MCF 10A (cell line): ENCODE measurements around the gene ARID3C. TPM values are rescaled to one million over a fixed set of nuclear protein-coding genes. Genes with fewer than 3 reads are reported as not detected.

Source experiments
- BruUV-seq: library from RNA; stranded (reverse); fragments of 400-500 nt; replicated peaks from 2 replicates; lab custom pipeline; 2021; lab: Mats Ljungman, UMichigan
- CTCF ChIA-PET: fragments of 300-600 bp; sonication (Branson Sonifier 250); formaldehyde crosslinking; extraction: SDS; loops from one replicate; lab custom pipeline; 2021; ENCODE audit warnings: antibody characterized with exemption, inconsistent platforms; lab: Yijun Ruan, JAX
- POLR2A ChIA-PET: fragments of 300-600, 350-650 bp; sonication (Branson Sonifier 250); formaldehyde crosslinking; extraction: SDS; loops from one replicate; lab custom pipeline; 2020; ENCODE audit warnings: antibody characterized with exemption, inconsistent platforms; lab: Yijun Ruan, JAX
- DNase-seq: peaks from one replicate; pipeline ENCODE4 v3.0.0-alpha.2; 2018; ENCODE audit not compliant: unreplicated experiment
- H3K27ac Mint-ChIP-seq: one replicate; pipeline ENCODE4 v1.8.0; 2022; ENCODE audit warnings: mild to moderate bottlenecking, low read depth, mixed read lengths; ENCODE audit not compliant: unreplicated experiment
- H3K27me3 Mint-ChIP-seq: one replicate; pipeline ENCODE4 v1.8.0; 2022; ENCODE audit warnings: mixed read lengths; ENCODE audit not compliant: insufficient read depth, unreplicated experiment
- H3K36me3 Mint-ChIP-seq: one replicate; pipeline ENCODE4 v1.8.0; 2022; ENCODE audit warnings: mild to moderate bottlenecking, moderate library complexity, mixed read lengths; ENCODE audit not compliant: insufficient read depth, unreplicated experiment
- H3K4me1 Mint-ChIP-seq: one replicate; pipeline ENCODE4 v1.8.0; 2022; ENCODE audit warnings: mixed read lengths; ENCODE audit not compliant: insufficient read depth, unreplicated experiment
- H3K4me3 Mint-ChIP-seq: one replicate; pipeline ENCODE4 v1.8.0; 2022; ENCODE audit warnings: mild to moderate bottlenecking, moderate library complexity, mixed read lengths; ENCODE audit not compliant: unreplicated experiment
- H3K9me3 Mint-ChIP-seq: one replicate; pipeline ENCODE4 v1.8.0; 2022; ENCODE audit warnings: mixed read lengths; ENCODE audit not compliant: unreplicated experiment
- intact Hi-C: fragments of 100-400 bp; cut with micrococcal nuclease; formaldehyde crosslinking; loops from 2 replicates; pipeline ENCODE4 v1.14.1; 2022
- total RNA-seq: library from RNA; stranded (reverse); gene quantifications from 2 replicates; pipeline ENCODE4 v1.2.3, GENCODE V29; 2022
- TF ChIP-seq, protein P1 (sequence below): fragments of 200-600 bp; IDR thresholded peaks from one replicate; pipeline ENCODE4 v1.8.0; 2022; ENCODE audit warnings: antibody characterized with exemption, mild to moderate bottlenecking; ENCODE audit not compliant: unreplicated experiment

The ARID3C gene
- total RNA-seq, 1 experiment from 2014 or later: not detected

GRCh38 chr9:34665381-34666250, 36.8 kb upstream of the ARID3C start:
- ChIA-PET POLR2A (interaction anchor here (0.6 to 2.7 kb wide), 8 partner anchors 14 to 53 kb away, joined by 3 to 11 read pairs (median 4); partner anchors contain the start of genes CCL21, GALT, IL11RA and SIGMAR1), CTCF (interaction anchor here (0.6 to 1.5 kb wide), 5 partner anchors 17 to 146 kb away, joined by 3 to 5 read pairs (median 4); no protein-coding TSS in a partner anchor)
- Mint-ChIP-seq H3K36me3 (peaks cover 21% of the 10 kb centered on the region), H3K4me1 (peaks cover 17% of the 10 kb centered on the region), H3K4me3 (peak overlapping the region; percentile 92), H3K27ac (peak overlapping the region; percentile 96), H3K27me3 (no peaks in the 10 kb centered on the region), H3K9me3 (peaks cover 7% of the 10 kb centered on the region)
- TF ChIP-seq, protein P1, sequence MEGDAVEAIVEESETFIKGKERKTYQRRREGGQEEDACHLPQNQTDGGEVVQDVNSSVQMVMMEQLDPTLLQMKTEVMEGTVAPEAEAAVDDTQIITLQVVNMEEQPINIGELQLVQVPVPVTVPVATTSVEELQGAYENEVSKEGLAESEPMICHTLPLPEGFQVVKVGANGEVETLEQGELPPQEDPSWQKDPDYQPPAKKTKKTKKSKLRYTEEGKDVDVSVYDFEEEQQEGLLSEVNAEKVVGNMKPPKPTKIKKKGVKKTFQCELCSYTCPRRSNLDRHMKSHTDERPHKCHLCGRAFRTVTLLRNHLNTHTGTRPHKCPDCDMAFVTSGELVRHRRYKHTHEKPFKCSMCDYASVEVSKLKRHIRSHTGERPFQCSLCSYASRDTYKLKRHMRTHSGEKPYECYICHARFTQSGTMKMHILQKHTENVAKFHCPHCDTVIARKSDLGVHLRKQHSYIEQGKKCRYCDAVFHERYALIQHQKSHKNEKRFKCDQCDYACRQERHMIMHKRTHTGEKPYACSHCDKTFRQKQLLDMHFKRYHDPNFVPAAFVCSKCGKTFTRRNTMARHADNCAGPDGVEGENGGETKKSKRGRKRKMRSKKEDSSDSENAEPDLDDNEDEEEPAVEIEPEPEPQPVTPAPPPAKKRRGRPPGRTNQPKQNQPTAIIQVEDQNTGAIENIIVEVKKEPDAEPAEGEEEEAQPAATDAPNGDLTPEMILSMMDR: no peak
- peak; percentile 94 for DNase-seq
- intact Hi-C loops: loop anchor here (2.0 kb wide), 1 partner anchor 19 kb away; the partner anchor contains the start of gene GALT
- TSS peak; percentile 65 for BruUV-seq

DNA sequence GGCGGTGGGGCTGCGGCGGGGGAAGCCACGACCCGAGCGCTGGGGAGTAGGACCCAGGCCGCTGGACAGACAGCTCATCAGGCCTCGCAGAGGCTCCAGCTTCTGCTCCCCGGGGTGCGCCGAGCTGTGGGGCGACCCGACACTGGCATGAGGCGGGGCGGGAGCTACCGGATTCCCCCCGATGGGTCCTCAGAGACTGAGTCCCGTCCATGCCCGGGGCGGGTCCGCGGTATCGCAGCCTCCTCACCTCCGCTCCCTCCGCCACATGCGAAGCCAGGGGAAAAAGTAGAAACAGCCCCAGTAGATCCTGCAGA, 36.2 kb upstream of the ARID3C start:
- TF ChIP-seq, protein P1: no peak
- intact Hi-C loops: loop anchor here (2.0 kb wide), 1 partner anchor 18 kb away; the partner anchor contains the start of gene GALT
- Mint-ChIP-seq H3K27me3 (no peaks in the 10 kb centered on the region), H3K4me3 (peak overlapping the region; percentile 92), H3K36me3 (peaks cover 21% of the 10 kb centered on the region), H3K27ac (peak overlapping the region; percentile 96), H3K4me1 (peaks cover 17% of the 10 kb centered on the region), H3K9me3 (peaks cover 7% of the 10 kb centered on the region)
- ChIA-PET POLR2A (interaction anchor here (0.5 to 2.7 kb wide), 8 partner anchors 13 to 45 kb away, joined by 3 to 11 read pairs (median 4); partner anchors contain the start of genes CCL21, GALT, IL11RA and SIGMAR1), CTCF (interaction anchor here (0.9 to 1.5 kb wide), 4 partner anchors 12 to 31 kb away, joined by 3 to 5 read pairs (median 4); partner anchors contain the start of gene GALT)
- DNase-seq: no peak
- no TSS peak for BruUV-seq

DNA sequence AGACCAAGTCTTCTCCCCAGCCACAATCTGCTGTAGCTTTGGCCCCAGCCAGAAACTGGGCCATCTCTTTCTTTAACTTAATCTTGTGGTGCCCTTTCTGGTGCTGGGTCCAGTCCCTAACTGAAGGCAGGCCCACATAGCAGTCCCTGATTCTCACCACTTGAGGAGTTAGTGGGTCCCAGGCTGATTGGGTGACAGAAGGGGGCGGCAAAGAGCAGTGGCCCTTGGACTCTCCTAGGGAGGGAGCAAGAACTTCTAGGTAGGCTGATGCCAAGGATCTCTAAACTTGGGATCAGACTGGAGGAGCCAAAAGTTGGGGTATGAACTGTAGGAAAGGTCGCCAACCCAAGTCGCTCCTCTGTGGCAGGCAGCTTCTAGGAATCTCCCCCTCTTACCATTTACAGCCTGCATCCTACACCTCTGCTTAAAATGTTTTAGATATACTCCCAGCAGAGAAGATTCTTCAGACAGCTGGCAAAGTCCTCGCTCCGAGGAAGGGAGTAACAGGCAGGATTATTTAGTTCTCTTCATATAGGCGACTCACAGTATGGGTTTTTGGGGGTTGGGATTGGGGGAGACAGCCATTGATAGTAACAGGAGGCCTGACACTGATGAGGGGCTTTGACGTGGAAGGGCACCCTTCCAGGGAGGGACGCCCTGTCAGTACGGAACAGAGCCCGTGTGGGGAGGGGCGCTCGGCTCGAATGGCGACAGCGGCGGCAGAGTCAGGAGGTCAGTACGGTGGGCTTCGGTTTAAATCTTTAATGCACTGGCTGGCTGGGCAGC, 35.6 kb upstream of the ARID3C start:
- peaks cover 17% of the 10 kb centered on the region for H3K4me1 Mint-ChIP-seq
- ChIA-PET POLR2A (interaction anchor here (0.5 to 2.7 kb wide), 11 partner anchors 8 to 982 kb away, joined by 3 to 11 read pairs (median 3); partner anchors contain the start of genes CCL21, GALT, IL11RA and SIGMAR1), CTCF (interaction anchor here (0.9 to 1.5 kb wide), 5 partner anchors 13 to 38 kb away, joined by 3 to 5 read pairs (median 4); partner anchors contain the start of gene GALT)
- peak; percentile 82 for DNase-seq
- BruUV-seq: no TSS peak
- intact Hi-C loops: loop anchor here (1.0 to 2.0 kb wide), 2 partner anchors 18 to 38 kb away; partner anchors contain the start of gene GALT
- TF ChIP-seq, protein P1: peak; percentile 73
- peak overlapping the region; percentile 49 for H3K27ac Mint-ChIP-seq
- H3K36me3 Mint-ChIP-seq: peaks cover 18% of the 10 kb centered on the region
- H3K9me3 Mint-ChIP-seq: peaks cover 5% of the 10 kb centered on the region
- H3K27me3 Mint-ChIP-seq: no peaks in the 10 kb centered on the region
- H3K4me3 Mint-ChIP-seq: peak overlapping the region; percentile 92
